K562 (cell line): ENCODE data around the gene PRDM16. TPM values are rescaled to one million over a fixed set of nuclear protein-coding genes. Genes with fewer than 3 reads are reported as not detected.

Experiments used
- ATAC-seq: fragments of 200-7000 bp; cut with Tn5 transposase; 3 replicates; pipeline ENCODE4 v1.9.1; 2020; ENCODE audit warnings: moderate library complexity
- BruUV-seq: library from RNA; stranded (reverse); fragments of 400-500 nt; replicated peaks from 2 replicates; lab custom pipeline; 2021; lab: Mats Ljungman, UMichigan
- CTCF ChIA-PET: fragments of 300-600 bp; formaldehyde crosslinking; extraction: SDS; loops from one replicate; lab custom pipeline; 2021; ENCODE audit warnings: low intra/inter-chr PET ratio; lab: Yijun Ruan, JAX
- POLR2A ChIA-PET: fragments of 300-600, 350-650 bp; sonication (Branson Sonifier 250); formaldehyde crosslinking; extraction: SDS; loops from one replicate; lab custom pipeline; 2021; ENCODE audit warnings: antibody characterized with exemption, inconsistent platforms; lab: Yijun Ruan, JAX
- DNase-seq, 4 experiments: peaks; one replicate each; pipeline versions ENCODE4 v3.0.0 to v3.0.0-alpha.2; 2011 to 2018; ENCODE audit warnings: low spot score in 3 of 4, mixed read lengths in 3 of 4; ENCODE audit errors: extremely low read depth in 1 of 4
- FAIRE-seq: peaks from 2 replicates; lab custom pipeline; 2011; peaks lifted over from hg19 to GRCh38; lab: Jason Lieb, UNC
- H2AFZ ChIP-seq: 2 replicates; pipeline ENCODE4 v1.6.0; 2011; ENCODE audit warnings: low read depth, low read length, control low read depth, inconsistent platforms
- H3K27ac ChIP-seq: fragments of 200-600 bp; 3 replicates; pipeline ENCODE4 v1.8.0; 2011; ENCODE audit warnings: low read depth, mild to moderate bottlenecking, control low read depth, inconsistent platforms, low read length, moderate library complexity, mixed read lengths; ENCODE audit errors: extremely low read depth
- H3K27me3 ChIP-seq, 2 experiments: fragments of 300-600 bp in 1 of 2; 2 replicates in 1 of 2; 3 replicates in 1 of 2; pipeline versions ENCODE4 v1.6.0 to v1.8.0; 2011; ENCODE audit warnings: inconsistent platforms in 2 of 2, low read length in 2 of 2, mild to moderate bottlenecking in 1 of 2, mixed read lengths in 1 of 2, moderate library complexity in 1 of 2; ENCODE audit not compliant: control insufficient read depth in 2 of 2, insufficient read depth in 2 of 2
- H3K36me3 ChIP-seq: fragments of 300-600 bp; 3 replicates; pipeline ENCODE4 v1.8.0; 2011; ENCODE audit warnings: mild to moderate bottlenecking, low read length, inconsistent platforms; ENCODE audit not compliant: control insufficient read depth, insufficient read depth
- H3K4me1 ChIP-seq, 2 experiments: fragments of 200-600 bp in 1 of 2; replicated peaks in 1 of 2; 2 replicates in 1 of 2; 3 replicates in 1 of 2; pipeline versions ENCODE4 v1.5.1 to v1.8.0; 2011; ENCODE audit warnings: inconsistent platforms in 2 of 2, low read length in 2 of 2, mild to moderate bottlenecking in 1 of 2, mixed read lengths in 1 of 2, moderate library complexity in 1 of 2; ENCODE audit not compliant: control insufficient read depth in 2 of 2, insufficient read depth in 2 of 2
- H3K4me2 ChIP-seq: 2 replicates; pipeline ENCODE4 v1.6.1; 2011; ENCODE audit warnings: low read length, control low read depth, inconsistent platforms, mixed read lengths; ENCODE audit not compliant: insufficient read depth
- H3K4me3 ChIP-seq: fragments of 200-600 bp; sonication (generic), shearing (Covaris generic); 2 replicates; pipeline ENCODE4 v1.5.1; 2016; ENCODE audit warnings: control low read depth, inconsistent platforms
- H3K79me2 ChIP-seq: fragments of 200-600 bp; 3 replicates; pipeline ENCODE4 v1.8.0; 2011; ENCODE audit warnings: low read length, inconsistent platforms; ENCODE audit not compliant: control insufficient read depth, insufficient read depth
- H3K9ac ChIP-seq, 2 experiments: 2 replicates each; pipeline versions ENCODE4 v1.6.0 to v1.6.1; 2011; ENCODE audit warnings: low read depth in 2 of 2, low read length in 2 of 2, control low read depth in 1 of 2, inconsistent platforms in 1 of 2, mild to moderate bottlenecking in 1 of 2, mixed read lengths in 1 of 2; ENCODE audit not compliant: insufficient read depth in 1 of 2
- H3K9me1 ChIP-seq: one replicate; pipeline ENCODE4 v1.6.0; 2011; ENCODE audit warnings: inconsistent platforms, mild to moderate bottlenecking, low read length, moderate library complexity; ENCODE audit not compliant: control insufficient read depth, insufficient read depth
- H3K9me3 ChIP-seq: replicated peaks from 2 replicates; pipeline ENCODE4 v1.5.1; 2011; ENCODE audit warnings: low read depth, low read length, inconsistent platforms; ENCODE audit not compliant: control insufficient read depth, insufficient read depth
- H4K20me1 ChIP-seq: replicated peaks from 2 replicates; pipeline ENCODE4 v1.6.1; 2011; ENCODE audit warnings: low read length, inconsistent platforms, mixed read lengths; ENCODE audit not compliant: control insufficient read depth, insufficient read depth
- ARID2 ChIP-seq: fragments of 450-650 bp; IDR thresholded peaks from 2 replicates; pipeline ENCODE4 v1.6.1; 2017; ENCODE audit warnings: antibody characterized with exemption, mild to moderate bottlenecking
- GTF2B ChIP-seq: IDR thresholded peaks from 2 replicates; pipeline ENCODE4 v1.6.1; 2011; ENCODE audit not compliant: insufficient read length; ENCODE audit errors: extremely low read depth
- NFE2 ChIP-seq: IDR thresholded peaks from 2 replicates; pipeline ENCODE4 v1.6.1; 2014; ENCODE audit warnings: antibody characterized with exemption, low read depth
- NFRKB ChIP-seq: fragments of 450-650 bp; IDR thresholded peaks from 2 replicates; pipeline ENCODE4 v1.6.1; 2016; ENCODE audit warnings: low read depth
- PHB2 ChIP-seq: fragments of 450-650 bp; IDR thresholded peaks from 2 replicates; pipeline ENCODE4 v1.6.1; 2017; ENCODE audit warnings: low read depth
- PREB ChIP-seq: sonication (generic); formaldehyde crosslinking; IDR thresholded peaks from 2 replicates; pipeline ENCODE4 v1.8.1; 2023; ENCODE audit warnings: mild to moderate bottlenecking, missing genetic modification reagents
- PTBP1 ChIP-seq: fragments of 200-400 bp; formaldehyde crosslinking; IDR thresholded peaks from 2 replicates; pipeline ENCODE4 v1.6.1; 2017; ENCODE audit warnings: low read depth, low read length
- XRCC4 ChIP-seq: IDR thresholded peaks from one replicate; pipeline ENCODE4 v1.6.1; 2011; ENCODE audit not compliant: insufficient read depth, insufficient read length; ENCODE audit errors: extremely low read depth
- ZFP30 ChIP-seq: fragments of 250-450 bp; sonication (Bioruptor Pico); IDR thresholded peaks from 2 replicates; pipeline ENCODE4 v1.8.0; 2022; ENCODE audit warnings: moderate library complexity, mild to moderate bottlenecking, inconsistent platforms, borderline replicate concordance
- ZNF76 ChIP-seq: fragments of 250-450 bp; sonication (Bioruptor Pico); IDR thresholded peaks from 2 replicates; pipeline ENCODE4 v1.4.0; 2020; ENCODE audit warnings: mild to moderate bottlenecking, moderate library complexity, borderline replicate concordance
- WGBS: fragments of 100-300 bp; shearing (Covaris generic); methylation state at CpG from one replicate; pipeline ENCODE4 v1.1.6; 2016; ENCODE audit warnings: low coverage, mixed read lengths; ENCODE audit not compliant: insufficient coverage; ENCODE audit errors: missing lambda C conversion rate; 5-methylcytosine and 5-hydroxymethylcytosine counted together
- in situ Hi-C: fragments of 300-500 bp; cut with MboI; formaldehyde crosslinking; loops from 4 replicates; pipeline ENCODE4 v1.15.0; 2018; ENCODE audit warnings: inconsistent platforms, mixed read lengths
- intact Hi-C: fragments of 100-400 bp; cut with micrococcal nuclease; formaldehyde crosslinking; loops from 2 replicates; pipeline ENCODE4 v1.14.2; 2022
- polyA plus RNA-seq, 8 experiments: library from polyadenylated mRNA; depleted of rRNA in 4 of 8; stranded (reverse) in 5 of 8; unstranded in 3 of 8; fragments of >200 nt; fragmentation: Nextera tagmentation in 2 of 8; fragmentation: Illumina TruSeq in 1 of 8; extraction: Ambion mirVana in 2 of 8; extraction: Trizol in 1 of 8; gene quantifications; 2 replicates each; pipeline versions ENCODE4 v1.2.1 to v1.2.3, GENCODE V29; 2011 to 2014; ENCODE audit warnings: inconsistent platforms in 1 of 8, missing spikeins in 1 of 8
- total RNA-seq, 7 experiments: library from RNA; depleted of rRNA in 6 of 7; stranded (reverse); fragments of >200 nt in 6 of 7; fragmentation: Illumina TruSeq in 2 of 7; extraction: Trizol in 2 of 7; gene quantifications; 2 replicates each; pipeline versions ENCODE4 v1.2.1 to v1.2.3, GENCODE V29; 2011 to 2021; ENCODE audit warnings: low replicate concordance in 1 of 7

PRDM16 gene
- total and polyA plus RNA-seq, 9 of the 15 experiments (the other 6 are each of a cell fraction or from before 2014, with no cell fraction given): 0.10 to 0.27 TPM; not detected in 7

GRCh38 chr1:3034728-3035562, 34.1 kb upstream of the PRDM16 start (continued):
- TF ChIP-seq XRCC4: no peak
- TF ChIP-seq NFE2: no peak
- TF ChIP-seq PTBP1: no peak
- TF ChIP-seq PREB (CRISPR knock-in tag): no peak

- Histone ChIP-seq H3K4me3 (no peak overlapping the region), H3K9me3 (no peaks in the 10 kb centered on the region), H3K4me1 (no peaks in the 10 kb centered on the region; a peak in 1 of 5 replicates), H3K79me2 (no peaks in the 10 kb centered on the region), H3K36me3 (no peaks in the 10 kb centered on the region), H3K27ac (no peak overlapping the region), H4K20me1 (no peaks in the 10 kb centered on the region), H3K9me1 (no peaks in the 10 kb centered on the region), H3K9ac (no peak overlapping the region), H3K27me3 (peaks cover 6 to 37% of the 10 kb centered on the region in 2 experiments; a peak in 4 of 5 replicates), H2AFZ (no peak overlapping the region), H3K4me2 (no peak overlapping the region)
- intact Hi-C loops: no loop called here
- TF ChIP-seq NFRKB (no peak), ZNF76 (no peak), ZFP30 (CRISPR knock-in tag) (no peak), NFE2 (no peak), GTF2B (no peak), PHB2 (no peak), ARID2 (no peak)
- no TSS peak for BruUV-seq
- POLR2A ChIA-PET: interaction anchor here (0.6 kb wide), 4 partner anchors 97 to 784 kb away, joined by 3 to 4 read pairs (median 3); no protein-coding TSS in a partner anchor
- FAIRE-seq (no peak), ATAC-seq (no peak), DNase-seq (no peak)
- CTCF ChIA-PET: no interaction called here
- in situ Hi-C loops: no loop called here
- WGBS: under 1% methylated on average over 19 of the region's 19 CpGs
These were observed 33.2 kb upstream of the PRDM16 start for GRCh38 chr1:3035563-3036446.
